Measurements from ENCODE around the gene MCMBP. TPM values are rescaled to one million over a fixed set of nuclear protein-coding genes. Genes with fewer than 3 reads are reported as not detected.
"Not testable (repeated sequence)": the region's sequence is repeated elsewhere in the genome, so short reads cannot be mapped to it uniquely, and the experiment has no call there.

MCMBP gene
- 57.9 TPM for total RNA-seq

DNA sequence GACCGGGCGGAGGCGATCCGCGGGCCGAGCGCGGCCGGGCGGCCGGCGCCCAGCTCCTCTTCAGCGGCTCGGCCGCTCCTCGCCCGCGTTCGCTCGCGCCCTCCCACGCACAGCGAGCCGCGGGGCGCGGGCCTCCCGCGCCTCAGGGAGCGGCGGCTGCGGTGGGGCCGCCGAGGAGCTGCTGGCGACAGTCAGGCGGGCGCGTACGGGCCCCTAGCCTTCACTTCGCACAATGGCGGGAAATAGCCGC lies at the start of gene MCMBP:
Gene MCMBP, minus strand, starts transcription at position 234 of the 250 bp plus-strand sequence. CDS start 259 bp downstream, outside the sequence.
- DNase-seq (ENCODE audit: low spot score in 2 of 2) = no peak
- no peak for FAIRE-seq

DNA sequence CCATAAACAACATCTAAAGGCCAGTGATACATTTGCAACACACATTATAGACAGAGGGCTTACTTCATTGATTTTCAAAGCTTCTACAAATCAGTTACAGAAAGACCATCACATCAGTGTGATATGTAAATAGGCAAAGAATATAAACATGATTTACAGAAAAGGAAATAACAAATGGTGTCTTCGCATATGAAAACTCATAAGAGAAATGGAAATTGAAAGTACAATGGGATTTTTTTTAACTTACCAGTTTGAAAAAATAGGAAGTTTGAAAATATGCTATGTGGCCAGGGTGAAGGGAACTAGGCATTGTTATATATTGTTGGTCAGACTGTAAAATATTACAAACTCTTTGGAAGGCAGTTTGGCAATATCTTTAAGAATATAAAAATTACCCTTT lies 47.2 kb upstream of the MCMBP start:
- no peak for DNase-seq (ENCODE audit: low spot score in 2 of 2)

DNA sequence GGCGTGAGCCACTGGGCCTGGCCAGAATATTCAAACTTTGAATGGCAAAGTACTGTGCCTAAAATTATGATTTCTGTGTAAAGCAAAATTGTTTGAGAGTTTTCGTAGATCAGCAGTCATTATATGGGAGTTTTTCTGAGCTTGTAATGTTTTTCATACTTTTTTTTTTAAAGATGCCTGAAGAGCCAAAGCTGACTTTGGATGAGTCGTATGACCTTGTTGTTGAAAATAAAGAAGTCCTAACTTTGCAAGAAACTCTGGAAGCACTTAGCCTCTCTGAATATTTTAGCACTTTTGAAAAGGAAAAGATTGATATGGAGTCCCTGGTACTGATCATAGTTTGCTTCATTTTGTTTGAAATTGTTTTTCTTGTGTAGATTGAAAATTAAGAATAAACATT lies 46.6 kb upstream of the MCMBP start:
- no peak for FAIRE-seq
- no peak for DNase-seq (ENCODE audit: low spot score in 2 of 2)

More for the DNA sequence above, 47.2 kb upstream of the MCMBP start:
- no peak for FAIRE-seq

DNA sequence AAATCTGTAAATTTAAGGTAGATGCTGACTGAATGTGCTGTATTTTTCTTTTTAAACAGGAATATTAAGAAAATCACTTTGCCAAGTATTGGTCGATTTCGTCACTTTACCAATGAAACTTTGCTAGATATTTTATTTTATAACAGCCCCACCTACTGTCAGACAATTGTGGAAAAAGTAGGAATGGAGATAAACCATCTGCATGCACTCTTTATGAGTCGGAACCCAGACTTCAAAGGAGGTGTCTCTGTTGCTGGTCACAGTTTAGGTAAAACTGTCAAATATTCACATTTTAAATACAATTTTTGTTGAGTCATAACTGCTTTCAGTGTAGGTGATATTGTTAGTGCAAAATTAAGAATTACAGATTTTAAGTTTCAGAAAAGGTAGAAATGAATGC lies 45.1 kb upstream of the MCMBP start:
- DNase-seq (ENCODE audit: low spot score in 2 of 2) (no peak), FAIRE-seq (no peak)

GRCh38 chr10:119910689-119911088 lies 38.0 kb upstream of the MCMBP start:
- DNase-seq (ENCODE audit: low spot score in 2 of 2) (no peak), FAIRE-seq (no peak)

DNA sequence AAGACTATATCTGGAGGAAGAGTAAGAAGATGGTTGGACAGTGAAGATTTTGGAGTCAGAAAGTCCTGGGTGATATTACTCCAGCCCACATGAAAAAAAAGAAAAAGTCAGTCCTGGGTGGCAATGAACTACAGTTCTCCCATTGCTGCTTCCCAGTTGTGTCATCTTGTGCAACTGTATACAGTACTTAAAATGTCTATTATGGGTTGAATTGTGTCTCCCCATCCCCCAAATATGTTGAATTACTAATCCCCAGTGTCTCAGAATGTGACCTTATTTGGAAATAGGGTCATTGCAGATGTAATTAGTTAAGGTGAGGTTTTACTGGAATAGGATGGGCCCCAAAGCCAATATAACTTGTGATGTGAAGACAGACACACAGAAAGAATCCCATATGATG lies 35.5 kb upstream of the MCMBP start:
- FAIRE-seq = no peak

GRCh38 chr10:119907695-119908094 lies 35.1 kb upstream of the MCMBP start:
- FAIRE-seq; DNase-seq (ENCODE audit: low spot score in 2 of 2): not testable (repeated sequence)

More for the DNA sequence above, 35.5 kb upstream of the MCMBP start:
- DNase-seq (ENCODE audit: low spot score in 2 of 2) = no peak

- DNase-seq (ENCODE audit: low spot score in 2 of 2) (no peak), FAIRE-seq (no peak)
Measured at GRCh38 chr10:119903946-119904666, 31.5 kb upstream of the MCMBP start.

DNA sequence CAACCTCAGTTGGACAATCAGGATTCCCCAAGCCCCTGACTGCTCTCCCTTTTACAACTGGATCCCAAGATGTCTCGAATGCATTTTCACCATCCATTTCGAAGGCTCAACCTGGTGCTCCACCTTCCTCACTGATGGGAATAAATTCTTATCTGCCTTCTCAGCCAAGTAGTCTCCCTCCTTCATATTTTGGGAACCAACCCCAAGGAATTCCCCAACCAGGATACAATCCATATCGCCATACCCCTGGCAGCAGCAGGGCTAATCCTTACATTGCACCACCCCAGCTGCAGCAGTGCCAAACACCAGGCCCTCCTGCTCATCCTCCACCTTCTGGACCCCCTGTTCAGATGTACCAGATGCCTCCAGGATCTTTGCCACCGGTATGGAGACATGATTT lies 25.9 kb upstream of the MCMBP start:
- no peak for DNase-seq (ENCODE audit: low spot score in 2 of 2)
- FAIRE-seq = no peak

- no peak for DNase-seq (ENCODE audit: low spot score in 2 of 2)
- FAIRE-seq = no peak
Measured at GRCh38 chr10:119896937-119897770, 24.5 kb upstream of the MCMBP start.

GRCh38 chr10:119896061-119896655 lies 23.5 kb upstream of the MCMBP start:
- no peak for FAIRE-seq
- DNase-seq (ENCODE audit: low spot score in 2 of 2) = no peak

DNA sequence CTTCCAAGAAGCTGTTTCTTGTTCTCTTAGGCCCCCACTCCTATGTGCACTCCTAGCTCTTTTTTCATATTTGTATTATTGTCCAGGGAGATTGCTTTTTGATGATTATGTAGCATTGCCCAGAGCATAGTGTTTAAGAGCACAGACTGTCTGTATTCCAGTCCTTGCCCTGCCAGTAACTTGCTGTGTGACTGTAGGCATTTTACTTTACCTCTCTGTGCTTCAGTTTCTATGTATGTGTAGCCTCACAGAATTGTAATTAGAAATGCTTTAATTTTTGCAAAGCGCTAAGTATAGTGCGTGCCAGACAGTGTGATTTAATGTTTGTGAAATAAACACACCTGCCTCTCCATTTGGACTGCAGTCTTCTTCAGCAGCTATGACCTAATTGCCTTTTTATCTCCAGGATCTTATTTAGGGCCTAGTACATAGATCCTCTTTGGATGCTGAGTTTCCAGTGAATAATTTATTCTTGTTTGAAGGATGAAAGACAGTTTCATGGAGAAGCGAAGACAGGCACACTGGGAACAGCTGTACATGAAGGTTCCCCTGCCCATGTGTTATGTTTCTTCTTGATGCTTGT lies 21.3 kb upstream of the MCMBP start:
- FAIRE-seq (no peak), DNase-seq (ENCODE audit: low spot score in 2 of 2) (no peak)

DNA sequence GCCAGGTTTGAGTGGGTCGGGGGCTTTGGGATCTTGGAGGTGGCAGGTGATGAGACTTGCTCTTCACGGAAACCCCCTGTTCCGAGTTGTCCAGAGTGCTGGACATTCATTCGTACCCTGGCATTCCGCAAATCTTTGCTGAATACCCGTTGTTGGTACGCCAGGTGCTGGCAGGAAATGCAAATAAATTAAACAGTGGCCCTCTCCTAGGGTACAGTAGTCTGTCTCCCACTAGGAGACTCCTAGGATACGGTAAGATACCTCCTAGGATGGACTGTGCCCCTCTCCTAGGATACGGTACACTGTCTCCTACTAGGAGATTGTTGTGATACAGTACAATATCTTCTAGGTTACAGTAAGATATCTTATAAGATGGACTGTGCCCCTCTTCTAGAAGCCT lies 20.4 kb upstream of the MCMBP start:
- no peak for DNase-seq (ENCODE audit: low spot score in 2 of 2)

DNA sequence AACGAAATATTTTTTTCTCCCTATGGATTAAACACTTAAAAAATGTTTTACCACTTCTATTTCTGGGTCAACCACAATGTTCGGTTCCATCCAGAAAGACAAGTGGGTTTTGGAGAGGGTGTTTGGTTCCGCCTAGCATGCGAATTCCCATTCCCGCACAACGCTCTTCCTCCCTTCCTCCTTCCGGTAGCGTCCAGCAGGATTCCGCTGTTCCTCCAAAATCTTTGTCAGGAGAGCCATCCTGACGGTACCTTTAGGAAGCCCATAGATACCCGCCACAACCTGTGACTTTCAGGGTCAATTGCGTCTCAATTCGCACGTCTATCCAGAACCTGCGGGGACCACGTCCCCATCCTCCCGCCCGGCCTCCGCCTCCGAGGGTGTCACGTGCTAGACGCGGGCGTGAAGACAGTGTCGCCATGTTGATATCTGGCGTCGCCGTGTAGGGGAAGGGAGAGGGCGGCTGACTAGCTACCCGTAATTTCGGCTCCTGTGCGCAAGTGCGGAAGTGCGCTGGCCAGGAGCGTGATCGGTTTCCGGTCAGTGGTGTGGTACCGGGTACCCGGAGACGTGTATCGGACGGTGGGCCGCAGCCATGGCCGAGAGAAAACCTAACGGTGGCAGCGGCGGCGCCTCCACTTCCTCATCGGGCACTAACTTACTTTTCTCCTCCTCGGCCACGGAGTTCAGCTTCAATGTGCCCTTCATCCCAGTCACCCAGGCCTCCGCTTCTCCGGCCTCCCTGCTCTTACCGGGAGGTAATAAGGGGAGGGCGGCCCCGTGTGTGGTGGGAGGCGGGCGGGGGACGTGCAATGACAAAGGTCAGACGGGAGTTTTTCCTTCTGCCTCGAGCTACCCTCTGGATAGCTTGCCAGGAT lies 19.8 kb upstream of the MCMBP start, which contains the start of gene SEC23IP:
Gene SEC23IP, plus strand, starts transcription at position 543 of the 878 bp plus-strand sequence. Its CDS starts 53 bp downstream, at position 596.
- FAIRE-seq (no peak), DNase-seq (ENCODE audit: low spot score in 2 of 2) (peak; percentile 76 to 90)

More for the DNA sequence above, 20.4 kb upstream of the MCMBP start:
- FAIRE-seq = no peak

DNA sequence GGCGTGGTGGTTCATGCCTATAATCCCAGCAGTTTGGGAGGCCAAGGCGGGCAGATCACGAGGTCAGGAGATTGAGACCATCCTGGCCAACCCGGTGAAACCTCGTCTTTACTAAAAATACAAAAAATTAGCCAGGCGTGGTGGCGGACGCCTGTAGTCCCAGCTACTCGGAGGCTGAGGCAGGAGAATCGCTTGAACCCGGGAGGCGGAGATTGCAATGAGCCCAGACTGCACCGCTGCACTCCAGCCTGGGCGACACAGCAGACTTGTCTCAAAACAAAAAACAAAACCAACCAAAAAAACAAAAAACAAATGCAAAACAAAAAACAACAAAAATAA lies 19.2 kb upstream of the MCMBP start:
- not testable (repeated sequence) for DNase-seq (ENCODE audit: low spot score in 2 of 2); FAIRE-seq

DNA sequence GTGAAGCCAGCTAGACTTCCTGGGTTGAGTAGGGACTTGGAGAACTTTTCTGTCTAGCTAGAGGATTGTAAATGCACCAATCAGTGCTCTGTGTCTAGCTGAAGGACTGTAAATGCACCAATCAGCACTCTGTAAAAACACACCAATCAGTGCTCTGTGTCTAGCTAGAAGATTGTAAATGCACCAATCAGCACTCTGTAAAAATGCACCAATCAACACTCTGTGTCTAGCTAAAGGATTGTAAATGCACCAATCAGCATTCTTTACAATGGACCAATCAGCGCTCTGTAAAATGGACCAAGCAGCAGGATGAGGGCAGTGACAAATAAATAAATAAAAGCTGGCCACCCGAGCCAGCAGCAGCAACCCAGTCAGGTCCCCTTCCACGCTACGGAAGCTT lies 17.7 kb upstream of the MCMBP start:
- DNase-seq (ENCODE audit: low spot score in 2 of 2); FAIRE-seq: not testable (repeated sequence)

- not testable (repeated sequence) for DNase-seq (ENCODE audit: low spot score in 2 of 2); FAIRE-seq
Measured at GRCh38 chr10:119889201-119889600, 16.6 kb upstream of the MCMBP start.

DNA sequence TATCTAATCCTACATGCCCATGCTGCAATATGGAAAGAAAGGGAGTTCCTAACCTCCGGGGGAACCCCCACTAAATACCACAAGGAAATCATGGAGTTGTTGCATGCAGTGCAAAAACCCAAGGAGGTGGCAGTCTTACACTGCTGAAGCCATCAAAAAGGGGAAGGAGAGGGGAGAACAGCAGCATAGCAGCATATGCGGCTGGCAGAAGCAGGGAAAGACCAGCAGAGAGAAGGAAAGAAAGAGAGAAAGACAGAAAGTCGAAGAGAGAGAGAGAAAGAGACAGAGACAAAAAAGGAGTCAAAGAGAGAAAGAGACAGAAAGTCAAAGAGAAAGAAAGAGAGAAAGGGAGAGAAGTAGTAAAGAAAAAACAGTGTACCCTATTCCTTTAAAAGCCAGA lies 16.1 kb upstream of the MCMBP start:
- FAIRE-seq; DNase-seq (ENCODE audit: low spot score in 2 of 2): not testable (repeated sequence)

DNA sequence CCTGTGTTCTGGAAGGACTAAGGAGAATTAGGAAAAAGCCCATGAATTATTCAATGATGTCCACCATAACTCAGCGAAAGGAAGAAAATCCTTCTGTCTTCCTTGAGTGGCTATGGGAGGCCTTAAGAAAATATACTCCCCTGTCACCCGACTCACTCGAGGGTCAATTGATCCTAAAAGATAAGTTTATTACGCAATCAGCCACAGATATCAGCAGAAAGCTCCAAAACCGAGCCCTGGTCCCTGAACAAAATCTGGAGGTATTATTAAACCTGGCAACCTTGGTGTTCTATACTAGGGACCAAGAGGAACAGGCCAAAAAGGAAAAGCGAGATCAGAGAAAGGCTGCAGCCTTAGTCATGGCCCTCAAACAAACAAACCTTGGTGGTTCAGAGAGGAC lies 13.4 kb upstream of the MCMBP start:
- not testable (repeated sequence) for DNase-seq (ENCODE audit: low spot score in 2 of 2); FAIRE-seq

Measured in frontal cortex (tissue), 4 donors.